ENCODE results near the gene ELMO1.
A peak's percentile ranks its signal among the peaks of the same experiment; 100 is the strongest.

ELMO1 gene

DNA sequence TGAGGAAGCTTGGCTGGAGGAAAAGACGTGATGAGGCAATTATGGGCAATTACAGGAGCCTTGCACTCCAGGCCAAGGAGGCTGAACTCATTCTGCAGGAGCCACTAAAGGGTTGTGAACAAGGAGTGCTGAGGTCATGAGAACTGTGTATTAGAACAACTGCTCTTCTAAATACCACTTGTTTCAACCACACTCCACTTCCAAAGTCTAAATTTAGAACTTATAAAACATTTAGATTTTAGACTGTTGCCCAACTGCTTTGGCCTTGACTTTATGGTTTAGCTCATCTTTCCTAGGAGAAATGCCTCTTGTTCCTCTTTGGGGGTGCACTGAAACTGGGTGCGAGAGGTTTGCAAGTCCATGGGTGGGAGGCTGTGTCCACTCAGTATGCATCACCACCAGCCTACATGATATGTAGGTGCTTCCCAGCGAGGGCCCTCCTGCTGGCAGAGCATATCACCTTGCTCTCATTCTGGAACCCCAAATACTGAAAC, 524.7 kb downstream of the ELMO1 start:
- no peaks in the 10 kb centered on the region for H3K27me3 Mint-ChIP-seq
- H3K4me1 Mint-ChIP-seq, result peaks cover 7% of the 10 kb centered on the region
- DNase-seq (no peak), ATAC-seq (no peak)
- peaks cover 8 to 11% of the 10 kb centered on the region in 2 donors for H3K9me3 Mint-ChIP-seq
- no peak overlapping the region for H3K27ac Mint-ChIP-seq
- H3K4me3 Mint-ChIP-seq, result no peak overlapping the region

DNA sequence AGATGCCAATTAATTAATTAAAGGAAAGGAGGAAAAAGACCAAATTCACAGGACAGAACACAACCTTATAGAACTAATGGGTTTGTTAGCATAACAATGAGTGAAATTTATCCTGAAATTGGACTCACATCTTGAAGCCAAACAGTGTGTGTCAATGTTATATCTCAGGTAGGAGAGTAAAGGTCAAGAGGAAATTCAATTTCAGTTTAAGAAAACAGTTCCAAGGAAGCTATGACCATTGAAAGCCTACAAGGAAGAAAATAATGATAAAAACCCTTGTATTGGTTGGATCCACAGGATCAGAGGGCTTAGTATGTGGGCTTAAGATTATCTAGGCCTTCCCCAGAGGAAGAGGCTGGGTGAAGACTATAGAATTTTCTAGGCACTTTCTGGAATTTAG, 525.5 kb downstream of the ELMO1 start:
- H3K4me1 Mint-ChIP-seq, result peaks cover 7% of the 10 kb centered on the region
- no peak for DNase-seq
- ATAC-seq, result no peak
- no peaks in the 10 kb centered on the region for H3K27me3 Mint-ChIP-seq
- H3K27ac Mint-ChIP-seq, result no peak overlapping the region
- peaks cover 8 to 11% of the 10 kb centered on the region in 2 donors for H3K9me3 Mint-ChIP-seq
- H3K4me3 Mint-ChIP-seq, result no peak overlapping the region

DNA sequence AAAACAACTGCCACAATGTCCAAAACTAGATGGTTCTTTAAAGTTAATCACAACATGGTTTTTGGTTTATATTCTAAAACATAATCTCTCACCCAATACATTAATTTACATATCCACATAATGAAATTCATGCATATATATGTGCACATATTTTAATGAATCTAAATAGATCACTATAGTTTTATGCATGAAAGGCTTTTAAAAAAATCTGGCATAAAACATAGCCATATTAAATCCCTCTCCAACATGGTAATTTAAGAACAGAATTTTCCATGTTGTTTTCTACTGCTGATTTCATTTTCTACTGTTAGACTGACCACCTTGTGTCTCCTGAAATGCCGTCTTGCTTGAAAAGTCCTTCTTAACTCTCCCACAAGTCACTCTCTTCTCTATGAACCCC, 528.2 kb downstream of the ELMO1 start:
- Mint-ChIP-seq H3K9me3 (peaks cover 8 to 14% of the 10 kb centered on the region in 2 donors), H3K4me1 (peaks cover 7% of the 10 kb centered on the region), H3K4me3 (no peak overlapping the region), H3K27ac (no peak overlapping the region), H3K27me3 (no peaks in the 10 kb centered on the region)
- DNase-seq (no peak), ATAC-seq (no peak)

DNA sequence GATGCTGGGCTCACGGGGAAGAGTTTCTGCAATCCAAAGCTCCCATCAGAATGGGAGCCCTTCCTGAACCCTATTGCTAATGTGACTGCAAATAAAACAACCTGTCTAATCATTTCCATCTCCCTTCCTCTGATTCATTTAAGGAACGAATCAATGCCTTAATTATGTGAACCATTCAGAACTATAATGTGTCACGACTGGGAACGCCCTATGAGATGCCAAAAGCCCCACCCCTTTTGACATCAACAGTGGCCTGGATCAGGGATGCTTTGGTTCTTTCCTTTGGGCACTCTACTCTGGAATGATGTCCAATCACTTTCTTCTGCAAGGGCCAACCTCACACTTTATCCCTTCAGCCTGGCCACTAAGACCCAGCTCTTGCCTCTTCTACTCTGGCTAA, 528.9 kb downstream of the ELMO1 start:
- H3K4me3 Mint-ChIP-seq, result no peak overlapping the region
- H3K27ac Mint-ChIP-seq, result no peak overlapping the region
- DNase-seq (no peak), ATAC-seq (no peak)
- H3K9me3 Mint-ChIP-seq, result peaks cover 8 to 16% of the 10 kb centered on the region in 2 donors
- H3K27me3 Mint-ChIP-seq, result no peaks in the 10 kb centered on the region
- peaks cover 5% of the 10 kb centered on the region for H3K4me1 Mint-ChIP-seq

DNA sequence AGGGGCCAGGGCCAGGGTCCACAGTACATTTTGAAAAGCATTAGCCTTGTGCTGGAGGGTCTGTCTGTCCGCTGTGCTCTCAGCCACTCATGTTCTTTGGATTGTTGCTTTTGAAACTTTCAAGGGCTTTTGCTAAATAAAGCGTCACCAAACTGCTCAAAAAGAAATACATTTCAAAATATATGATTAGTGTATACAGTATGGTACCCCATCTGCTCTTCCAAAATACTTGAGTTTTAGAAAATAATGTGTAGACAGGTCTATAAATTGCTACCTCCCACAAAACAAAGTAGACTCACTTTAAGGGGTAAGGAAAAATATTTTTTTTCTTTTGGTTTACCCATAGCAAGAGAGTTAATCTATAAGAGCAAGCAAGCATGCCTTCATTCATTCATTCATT, 530.1 kb downstream of the ELMO1 start:
- Mint-ChIP-seq H3K9me3 (peaks cover 8 to 16% of the 10 kb centered on the region in 2 donors), H3K4me1 (no peaks in the 10 kb centered on the region), H3K4me3 (no peak overlapping the region), H3K27me3 (no peaks in the 10 kb centered on the region), H3K27ac (no peak overlapping the region)
- no peak for DNase-seq
- no peak for ATAC-seq

DNA sequence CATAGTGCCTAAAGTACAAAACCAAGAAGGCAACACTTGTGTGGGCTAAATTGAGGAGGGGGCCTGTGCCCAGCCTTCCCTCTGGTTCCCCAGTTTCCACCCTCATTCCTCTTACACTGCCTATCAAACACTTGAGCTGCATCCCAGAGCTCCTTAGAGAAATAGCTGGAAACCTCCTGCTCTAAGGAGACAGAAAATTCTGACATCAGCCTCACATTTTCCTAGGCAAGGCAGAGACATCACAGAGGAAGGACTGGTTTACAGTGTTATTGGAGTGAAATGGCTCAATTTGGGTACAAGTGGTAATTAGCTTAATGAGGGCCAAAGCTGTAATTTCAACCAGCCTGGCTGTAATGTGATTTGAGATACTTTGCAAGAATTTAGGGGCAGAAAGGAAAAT, 532.0 kb downstream of the ELMO1 start:
- no peak for ATAC-seq
- H3K27me3 Mint-ChIP-seq, result no peaks in the 10 kb centered on the region

DNA sequence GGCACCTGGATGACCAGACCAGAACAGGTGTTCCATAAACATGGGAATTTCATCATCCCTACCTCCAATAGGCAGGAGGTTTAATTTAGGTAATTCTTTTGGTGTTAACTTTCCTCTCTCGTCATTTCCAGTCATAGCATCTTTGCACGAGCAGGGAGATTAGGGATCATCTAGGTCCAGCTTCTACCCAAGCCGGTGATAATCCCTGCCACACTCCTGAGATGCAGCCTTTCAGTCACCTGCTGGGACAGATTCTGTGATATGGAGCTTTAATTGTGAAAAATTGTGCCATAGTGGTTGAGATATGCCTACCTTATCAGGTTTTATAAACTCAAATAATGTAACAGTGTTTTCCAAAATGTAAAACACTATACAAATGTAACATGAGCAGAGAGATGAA, 532.5 kb downstream of the ELMO1 start:
- no peak overlapping the region for H3K4me3 Mint-ChIP-seq
- no peaks in the 10 kb centered on the region for H3K4me1 Mint-ChIP-seq
- H3K27ac Mint-ChIP-seq, result peak overlapping the region in 1 of 2 donors; percentile 38
- ATAC-seq, result no peak
- DNase-seq, result no peak
- peaks cover under 1 to 16% of the 10 kb centered on the region in 2 donors for H3K9me3 Mint-ChIP-seq
- H3K27me3 Mint-ChIP-seq, result no peaks in the 10 kb centered on the region

More for the DNA sequence above, 532.0 kb downstream of the ELMO1 start:
- no peak for DNase-seq
- Mint-ChIP-seq H3K4me3 (no peak overlapping the region), H3K9me3 (peaks cover 4 to 16% of the 10 kb centered on the region in 2 donors), H3K4me1 (no peaks in the 10 kb centered on the region), H3K27ac (peak overlapping the region in 1 of 2 donors; percentile 44)

DNA sequence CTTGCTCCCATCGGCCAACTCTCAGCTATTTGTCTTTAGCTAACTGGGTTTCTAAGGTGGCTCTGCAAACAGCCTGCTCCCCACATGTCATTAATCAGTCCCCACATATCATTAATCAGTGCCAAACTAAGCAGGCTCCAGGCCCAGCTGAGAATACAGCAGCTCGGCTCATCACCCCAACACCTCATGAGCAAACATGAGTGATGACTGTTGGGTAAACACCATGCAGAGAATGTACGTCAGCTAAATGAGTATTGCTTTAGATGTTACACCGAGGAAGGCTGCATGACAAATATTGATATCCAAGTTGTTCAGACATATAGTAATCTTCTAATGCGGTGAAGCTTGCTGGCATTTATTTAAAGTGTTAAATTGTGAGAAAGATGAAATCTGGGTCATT, 536.9 kb downstream of the ELMO1 start:
- Mint-ChIP-seq H3K4me3 (no peak overlapping the region), H3K4me1 (no peaks in the 10 kb centered on the region), H3K9me3 (peaks cover 4 to 12% of the 10 kb centered on the region in 2 donors), H3K27ac (no peak overlapping the region), H3K27me3 (no peaks in the 10 kb centered on the region)
- DNase-seq (no peak), ATAC-seq (no peak)

DNA sequence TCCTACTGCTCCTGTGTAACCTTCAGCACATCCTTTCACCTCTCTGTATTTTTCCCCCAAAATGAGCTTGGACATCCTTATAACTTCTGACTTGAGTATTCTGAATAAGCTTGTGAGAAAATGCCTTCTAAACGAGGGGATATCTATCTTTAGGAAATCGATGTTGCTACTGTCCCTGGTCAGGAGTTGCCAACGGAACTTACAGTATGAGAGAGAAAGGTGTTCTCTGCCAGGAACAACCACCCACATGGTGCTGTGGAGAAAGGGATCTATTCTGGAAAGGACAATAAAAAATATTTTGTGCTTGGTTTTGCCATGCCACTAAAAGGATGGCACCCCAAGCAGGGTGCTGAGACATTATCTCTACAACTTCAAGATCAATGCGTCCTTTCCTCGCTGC, 537.8 kb downstream of the ELMO1 start:
- H3K4me3 Mint-ChIP-seq, result no peak overlapping the region
- peaks cover 4 to 12% of the 10 kb centered on the region in 2 donors for H3K9me3 Mint-ChIP-seq
- H3K27ac Mint-ChIP-seq, result no peak overlapping the region
- H3K4me1 Mint-ChIP-seq, result no peaks in the 10 kb centered on the region
- DNase-seq, result no peak
- no peak for ATAC-seq
- H3K27me3 Mint-ChIP-seq, result no peaks in the 10 kb centered on the region

DNA sequence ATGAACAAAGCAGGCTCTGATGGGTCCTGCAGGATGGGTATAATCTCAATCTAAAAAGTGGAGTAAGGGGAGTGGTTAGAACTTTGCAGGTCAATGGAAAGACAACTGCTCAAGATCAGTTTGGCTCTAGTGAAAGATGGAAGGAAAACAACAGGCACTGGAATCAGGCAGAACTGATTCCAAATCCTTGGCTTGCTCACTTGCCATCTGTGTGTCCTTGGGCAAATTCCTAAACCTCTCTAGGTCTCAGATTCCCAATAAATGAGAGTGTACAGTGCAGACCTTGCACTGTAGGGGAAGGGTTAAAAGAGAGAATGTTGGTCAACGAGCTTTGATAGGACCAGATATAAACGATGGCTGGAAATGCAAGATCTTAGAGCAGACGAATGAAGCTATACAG, 538.3 kb downstream of the ELMO1 start:
- Mint-ChIP-seq H3K4me1 (no peaks in the 10 kb centered on the region), H3K27ac (no peak overlapping the region)
- no peak for ATAC-seq

DNA sequence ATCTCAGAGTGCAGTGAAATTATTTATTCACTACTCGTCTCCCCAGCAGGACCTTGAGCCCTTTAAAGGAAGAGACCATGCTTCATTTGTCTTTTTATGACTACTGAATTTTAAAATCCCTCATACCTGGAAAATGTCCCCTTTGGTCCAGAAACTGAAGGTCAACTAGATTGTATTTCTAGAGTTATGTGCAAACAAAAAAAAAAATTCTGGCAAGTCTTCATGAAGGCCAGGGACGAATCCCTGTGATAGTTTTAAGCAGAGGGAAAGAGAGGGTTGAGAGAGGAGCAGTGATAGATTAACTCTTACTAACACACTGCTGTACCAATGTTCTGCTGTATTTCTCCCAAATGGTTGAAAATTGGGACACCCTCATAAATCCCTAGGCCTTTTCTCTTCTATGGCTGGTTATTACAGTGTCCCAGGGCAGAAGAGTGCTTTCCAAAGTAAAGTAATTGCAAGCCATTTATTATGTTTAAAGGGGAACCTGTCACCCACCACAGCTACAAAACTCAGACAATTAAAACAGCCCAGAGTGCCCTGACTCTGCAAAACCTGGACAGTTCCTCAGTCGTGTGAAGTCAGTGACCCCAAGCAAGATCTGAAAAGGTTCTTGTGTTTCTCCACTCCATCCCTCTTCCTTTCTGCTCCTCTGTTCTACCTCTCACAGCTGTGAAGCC, 541.6 kb downstream of the ELMO1 start:
- H3K27me3 Mint-ChIP-seq, result no peaks in the 10 kb centered on the region
- ATAC-seq, result no peak
- no peak overlapping the region for H3K4me3 Mint-ChIP-seq
- DNase-seq, result no peak
- no peak overlapping the region for H3K27ac Mint-ChIP-seq
- no peaks in the 10 kb centered on the region for H3K4me1 Mint-ChIP-seq
- H3K9me3 Mint-ChIP-seq, result peaks cover 0 to 24% of the 10 kb centered on the region in 2 donors

More for the DNA sequence above, 538.3 kb downstream of the ELMO1 start:
- Mint-ChIP-seq H3K4me3 (no peak overlapping the region), H3K9me3 (peaks cover under 1 to 12% of the 10 kb centered on the region in 2 donors), H3K27me3 (no peaks in the 10 kb centered on the region)
- no peak for DNase-seq

DNA sequence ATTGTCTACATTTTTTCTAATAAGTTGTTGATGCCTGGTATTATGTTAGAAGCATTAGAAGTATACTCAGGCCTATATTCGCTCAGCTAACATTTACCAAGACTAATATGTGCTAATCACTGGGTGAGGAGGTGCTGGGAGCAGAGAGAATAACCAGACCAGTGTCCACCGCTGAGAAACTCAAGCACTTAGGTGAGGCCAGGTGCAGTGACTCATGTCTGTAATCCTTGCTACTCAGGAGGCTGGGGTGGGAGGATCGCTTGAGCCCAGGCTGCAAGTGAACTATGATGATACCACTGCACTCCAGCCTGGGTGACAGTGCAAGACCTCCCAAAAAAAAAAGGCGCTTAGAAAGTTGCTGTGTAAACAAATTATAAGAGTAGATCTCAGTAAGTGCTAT, 542.2 kb downstream of the ELMO1 start:
- Mint-ChIP-seq H3K27ac (no peak overlapping the region), H3K4me1 (no peaks in the 10 kb centered on the region), H3K9me3 (peaks cover 0 to 24% of the 10 kb centered on the region in 2 donors), H3K4me3 (no peak overlapping the region), H3K27me3 (no peaks in the 10 kb centered on the region)
- DNase-seq (no peak), ATAC-seq (no peak)

DNA sequence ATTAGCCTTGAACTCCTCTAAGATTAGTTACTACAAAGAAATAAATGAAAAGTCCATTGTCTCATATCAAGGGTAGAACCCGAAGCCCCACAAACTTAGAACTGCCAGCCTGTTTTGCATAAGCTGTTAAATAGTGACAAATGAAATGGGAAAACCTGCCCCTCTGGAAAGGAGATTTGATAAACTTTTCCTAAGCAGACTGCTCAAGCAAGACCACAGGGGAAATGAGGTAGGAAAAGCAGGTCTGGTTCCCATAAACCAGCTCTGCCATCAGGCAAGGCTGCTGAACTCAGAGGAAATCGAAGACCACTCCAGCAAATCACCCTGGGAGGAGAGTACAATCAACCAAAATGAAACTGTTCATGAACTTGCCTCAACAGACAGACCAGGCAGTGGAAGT, 542.8 kb downstream of the ELMO1 start:
- DNase-seq (no peak), ATAC-seq (no peak)
- Mint-ChIP-seq H3K27ac (no peak overlapping the region), H3K9me3 (peaks cover 0 to 25% of the 10 kb centered on the region in 2 donors), H3K27me3 (no peaks in the 10 kb centered on the region), H3K4me1 (no peaks in the 10 kb centered on the region), H3K4me3 (no peak overlapping the region)

DNA sequence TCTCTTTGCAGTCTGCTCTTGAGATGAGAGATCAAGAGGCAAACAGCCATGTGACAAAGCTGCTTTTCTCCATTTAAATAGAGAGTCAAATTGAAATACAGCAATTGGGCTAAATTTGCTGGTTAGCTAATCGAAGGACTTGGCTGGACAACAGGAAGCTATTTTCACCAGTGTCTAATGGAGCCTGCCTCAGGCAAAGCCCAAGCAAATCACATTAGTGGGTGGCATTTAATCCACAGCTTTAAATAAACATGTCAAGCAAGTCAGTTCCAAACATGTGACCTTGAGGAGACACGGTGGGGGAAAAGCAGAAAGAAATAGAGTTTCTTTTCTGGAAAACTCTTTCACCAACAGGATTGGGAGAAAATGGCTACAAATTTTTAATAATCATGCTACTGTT, 543.9 kb downstream of the ELMO1 start:
- no peak overlapping the region for H3K4me3 Mint-ChIP-seq
- H3K27ac Mint-ChIP-seq, result no peak overlapping the region
- ATAC-seq (no peak), DNase-seq (no peak)
- H3K4me1 Mint-ChIP-seq, result no peaks in the 10 kb centered on the region
- no peaks in the 10 kb centered on the region for H3K27me3 Mint-ChIP-seq
- H3K9me3 Mint-ChIP-seq, result peaks cover 0 to 22% of the 10 kb centered on the region in 2 donors

DNA sequence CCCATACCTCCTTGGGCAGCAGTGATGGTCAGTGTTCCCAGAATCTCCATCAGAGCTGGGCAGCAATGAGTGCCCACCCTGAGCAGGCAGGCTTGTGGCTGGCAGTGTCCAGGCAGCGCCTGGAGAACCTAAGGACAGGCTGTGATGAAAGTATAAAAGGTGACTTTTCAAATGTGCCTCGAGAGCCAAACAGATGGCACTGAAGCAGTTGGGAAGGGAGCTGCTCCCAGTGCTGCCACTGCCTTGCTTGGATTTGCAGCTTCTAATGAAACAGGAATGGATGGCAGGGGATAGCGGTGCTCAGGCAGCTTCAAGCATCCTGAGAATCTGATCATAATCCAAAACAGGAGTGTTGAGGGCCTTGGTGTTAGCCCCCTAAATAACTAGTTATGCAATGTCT, 544.6 kb downstream of the ELMO1 start:
- peaks cover 0 to 22% of the 10 kb centered on the region in 2 donors for H3K9me3 Mint-ChIP-seq
- no peaks in the 10 kb centered on the region for H3K27me3 Mint-ChIP-seq
- ATAC-seq (no peak), DNase-seq (no peak)
- no peak overlapping the region for H3K27ac Mint-ChIP-seq
- H3K4me3 Mint-ChIP-seq, result no peak overlapping the region
- H3K4me1 Mint-ChIP-seq, result no peaks in the 10 kb centered on the region

DNA sequence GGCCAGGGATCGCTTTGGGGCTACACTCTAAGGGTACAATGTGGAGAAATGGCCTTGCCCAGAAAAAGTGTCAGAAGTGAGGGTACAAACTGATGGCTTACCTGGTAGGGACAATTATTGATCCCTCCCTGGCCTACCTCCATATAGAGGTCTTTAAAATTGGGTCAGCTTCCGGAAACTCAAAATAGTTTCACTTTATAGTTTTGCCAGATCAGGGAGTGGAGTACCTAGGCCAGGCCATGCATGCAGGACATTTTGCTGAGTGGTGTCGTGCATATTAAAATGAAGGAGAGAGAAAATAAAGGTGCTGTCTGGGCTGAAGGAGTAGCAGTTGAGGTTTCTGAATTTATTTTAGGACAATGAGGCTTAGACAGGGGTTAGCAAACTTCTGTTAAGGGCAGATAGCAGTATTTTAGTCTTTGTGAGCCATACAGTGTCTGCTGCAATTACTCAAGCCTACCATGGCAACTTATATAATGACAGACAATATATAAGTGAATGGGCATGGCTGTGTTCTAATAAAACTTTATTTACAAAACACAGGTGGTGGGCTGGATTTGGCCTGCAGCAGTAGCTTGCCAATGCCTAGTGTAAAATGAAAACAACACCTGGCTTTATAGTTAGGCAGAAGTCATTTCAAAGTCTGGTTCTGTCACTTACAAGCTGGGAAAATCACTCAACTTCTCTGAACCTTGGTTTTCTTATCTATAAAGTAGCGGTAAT, 547.5 kb downstream of the ELMO1 start:
- Mint-ChIP-seq H3K4me1 (no peaks in the 10 kb centered on the region), H3K27ac (no peak overlapping the region), H3K9me3 (peaks cover 0 to 22% of the 10 kb centered on the region in 2 donors), H3K27me3 (no peaks in the 10 kb centered on the region), H3K4me3 (no peak overlapping the region)
- ATAC-seq (no peak), DNase-seq (no peak)

Measured in stimulated activated naive CD8-positive, alpha-beta T cell treated with anti-CD3 and anti-CD28 coated beads, Interleukin-15, amount 100 ng/mL, for 72 hours (primary cell).